Suppressor macrophage treated with lipopolysaccharide for 4 hours (primary cell): ENCODE results near the gene KCNG2.

ENCODE experiments used
- DNase-seq: peaks from one replicate; pipeline ENCODE4 v3.0.0-alpha.2; 2020

The KCNG2 gene

GRCh38 chr18:79823120-79823519 is 25.4 kb downstream of the KCNG2 start:
- no peak for DNase-seq

GRCh38 chr18:79825913-79826312 is 28.2 kb downstream of the KCNG2 start:
- peak; percentile 32 for DNase-seq

GRCh38 chr18:79826966-79827365 is 29.2 kb downstream of the KCNG2 start:
- no peak for DNase-seq

- no peak for DNase-seq
These were observed 30.5 kb downstream of the KCNG2 start for GRCh38 chr18:79828258-79828657.

GRCh38 chr18:79829136-79829854 is 31.6 kb downstream of the KCNG2 start:
- DNase-seq, result no peak

- DNase-seq, result no peak
These were observed 34.4 kb downstream of the KCNG2 start for GRCh38 chr18:79832169-79832568.

GRCh38 chr18:79834834-79835233 is 37.1 kb downstream of the KCNG2 start:
- DNase-seq, result no peak

- no peak for DNase-seq
These were observed 44.2 kb downstream of the KCNG2 start for GRCh38 chr18:79841936-79842335.

GRCh38 chr18:79844999-79845563 is 47.3 kb downstream of the KCNG2 start:
- DNase-seq, result no peak

GRCh38 chr18:79846936-79847557 is 49.3 kb downstream of the KCNG2 start:
- DNase-seq, result no peak

GRCh38 chr18:79847606-79848293 is 50.0 kb downstream of the KCNG2 start:
- no peak for DNase-seq

GRCh38 chr18:79848294-79848578 is 50.5 kb downstream of the KCNG2 start:
- DNase-seq, result no peak

- no peak for DNase-seq
These were observed 51.0 kb downstream of the KCNG2 start for GRCh38 chr18:79848579-79849327.

- DNase-seq, result no peak
These were observed 51.8 kb downstream of the KCNG2 start for GRCh38 chr18:79849328-79850207.

- no peak for DNase-seq
These were observed 53.0 kb downstream of the KCNG2 start for GRCh38 chr18:79850731-79851130.

- DNase-seq, result no peak
These were observed 53.8 kb downstream of the KCNG2 start for GRCh38 chr18:79851489-79851888.

- DNase-seq, result no peak
These were observed 54.2 kb downstream of the KCNG2 start for GRCh38 chr18:79851950-79852349.

- no peak for DNase-seq
These were observed 55.0 kb downstream of the KCNG2 start for GRCh38 chr18:79852561-79853302.

- DNase-seq, result no peak
These were observed 55.7 kb downstream of the KCNG2 start for GRCh38 chr18:79853303-79853992.

- no peak for DNase-seq
These were observed 56.2 kb downstream of the KCNG2 start for GRCh38 chr18:79853993-79854364.
